ENCODE results near the gene CDK14.

- TF ChIP-seq, protein P1, sequence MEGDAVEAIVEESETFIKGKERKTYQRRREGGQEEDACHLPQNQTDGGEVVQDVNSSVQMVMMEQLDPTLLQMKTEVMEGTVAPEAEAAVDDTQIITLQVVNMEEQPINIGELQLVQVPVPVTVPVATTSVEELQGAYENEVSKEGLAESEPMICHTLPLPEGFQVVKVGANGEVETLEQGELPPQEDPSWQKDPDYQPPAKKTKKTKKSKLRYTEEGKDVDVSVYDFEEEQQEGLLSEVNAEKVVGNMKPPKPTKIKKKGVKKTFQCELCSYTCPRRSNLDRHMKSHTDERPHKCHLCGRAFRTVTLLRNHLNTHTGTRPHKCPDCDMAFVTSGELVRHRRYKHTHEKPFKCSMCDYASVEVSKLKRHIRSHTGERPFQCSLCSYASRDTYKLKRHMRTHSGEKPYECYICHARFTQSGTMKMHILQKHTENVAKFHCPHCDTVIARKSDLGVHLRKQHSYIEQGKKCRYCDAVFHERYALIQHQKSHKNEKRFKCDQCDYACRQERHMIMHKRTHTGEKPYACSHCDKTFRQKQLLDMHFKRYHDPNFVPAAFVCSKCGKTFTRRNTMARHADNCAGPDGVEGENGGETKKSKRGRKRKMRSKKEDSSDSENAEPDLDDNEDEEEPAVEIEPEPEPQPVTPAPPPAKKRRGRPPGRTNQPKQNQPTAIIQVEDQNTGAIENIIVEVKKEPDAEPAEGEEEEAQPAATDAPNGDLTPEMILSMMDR (IDR thresholded peaks at IDR 0.05), result no peak
- TF ChIP-seq POLR2A (IDR thresholded peaks at IDR 0.05), result no peak
These were observed 546.6 kb downstream of the CDK14 start for GRCh38 chr7:91142743-91143142.
